ENCODE results near the gene IL1RL2.

IL1RL2 gene

GRCh38 chr2:102193074-102193473 lies 6.3 kb downstream of the IL1RL2 start:
- no peak for FAIRE-seq
- DNase-seq (ENCODE audit: low spot score), result no peak

GRCh38 chr2:102194609-102195268 lies 7.9 kb downstream of the IL1RL2 start:
- DNase-seq (ENCODE audit: low spot score) (no peak), FAIRE-seq (no peak)

GRCh38 chr2:102197389-102198137 lies 10.7 kb downstream of the IL1RL2 start:
- DNase-seq (ENCODE audit: low spot score), result no peak
- no peak for FAIRE-seq

GRCh38 chr2:102200539-102200938 lies 13.7 kb downstream of the IL1RL2 start:
- DNase-seq (ENCODE audit: low spot score) (no peak), FAIRE-seq (no peak)

GRCh38 chr2:102204638-102205037 lies 17.8 kb downstream of the IL1RL2 start:
- no peak for FAIRE-seq
- DNase-seq (ENCODE audit: low spot score), result no peak

GRCh38 chr2:102206666-102207341 lies 20.0 kb downstream of the IL1RL2 start:
- FAIRE-seq (no peak), DNase-seq (ENCODE audit: low spot score) (no peak)

GRCh38 chr2:102208774-102209173 lies 22.0 kb downstream of the IL1RL2 start:
- DNase-seq (ENCODE audit: low spot score), result no peak
- no peak for FAIRE-seq

- FAIRE-seq (no peak), DNase-seq (ENCODE audit: low spot score) (no peak)
Measured at GRCh38 chr2:102209474-102209873, 22.7 kb downstream of the IL1RL2 start.

- no peak for FAIRE-seq
- DNase-seq (ENCODE audit: low spot score), result no peak
Measured at GRCh38 chr2:102217032-102217431, 30.2 kb downstream of the IL1RL2 start.

GRCh38 chr2:102224824-102225739 lies 38.3 kb downstream of the IL1RL2 start:
- FAIRE-seq, result no peak
- DNase-seq (ENCODE audit: low spot score), result no peak

- no peak for FAIRE-seq
- DNase-seq (ENCODE audit: low spot score), result no peak
Measured at GRCh38 chr2:102226171-102226570, 39.3 kb downstream of the IL1RL2 start.

- no peak for DNase-seq (ENCODE audit: low spot score)
- no peak for FAIRE-seq
Measured at GRCh38 chr2:102226612-102227391, 40.0 kb downstream of the IL1RL2 start.

GRCh38 chr2:102229141-102229769 lies 42.4 kb downstream of the IL1RL2 start:
- DNase-seq (ENCODE audit: low spot score) (no peak), FAIRE-seq (no peak)

GRCh38 chr2:102230410-102230909 lies 43.6 kb downstream of the IL1RL2 start:
- DNase-seq (ENCODE audit: low spot score), result no peak
- FAIRE-seq, result no peak

- no peak for DNase-seq (ENCODE audit: low spot score)
- no peak for FAIRE-seq
Measured at GRCh38 chr2:102233132-102233884, 46.5 kb downstream of the IL1RL2 start.

GRCh38 chr2:102235042-102235473 lies 48.2 kb downstream of the IL1RL2 start:
- FAIRE-seq, result no peak
- DNase-seq (ENCODE audit: low spot score), result no peak

- no peak for FAIRE-seq
Measured at GRCh38 chr2:102235491-102235890, 48.7 kb downstream of the IL1RL2 start.

GRCh38 chr2:102236132-102236531 lies 49.3 kb downstream of the IL1RL2 start:
- DNase-seq (ENCODE audit: low spot score) (no peak), FAIRE-seq (no peak)

More at GRCh38 chr2:102235491-102235890, 48.7 kb downstream of the IL1RL2 start:
- DNase-seq (ENCODE audit: low spot score), result no peak

- DNase-seq (ENCODE audit: low spot score) (no peak), FAIRE-seq (no peak)
Measured at GRCh38 chr2:102237176-102237575, 50.4 kb downstream of the IL1RL2 start.

All from RCC 7860 (cell line).